Memory B cell (primary cell): ENCODE results near the gene SUMO3.
"Not testable (repeated sequence)": the region's sequence is repeated elsewhere in the genome, so short reads cannot be mapped to it uniquely, and the experiment has no call there.

Experiments used
- ATAC-seq: fragments of 150-1000 bp; cut with Tn5 transposase; 2 replicates; pipeline ENCODE4 v1.10.0; 2021; ENCODE audit warnings: low read depth, mild to moderate bottlenecking, moderate library complexity
- DNase-seq, 2 donors: peaks; one replicate each; pipeline ENCODE4 v3.0.0; 2022; ENCODE audit warnings: low spot score in 2 of 2
- H3K27ac Mint-ChIP-seq: one replicate; pipeline ENCODE4 v1.8.0; 2022; ENCODE audit warnings: mild to moderate bottlenecking, moderate library complexity, mixed read lengths
- H3K27me3 Mint-ChIP-seq: one replicate; pipeline ENCODE4 v1.8.0; 2022; ENCODE audit warnings: mixed read lengths
- H3K36me3 Mint-ChIP-seq: one replicate; pipeline ENCODE4 v1.8.0; 2022; ENCODE audit warnings: mild to moderate bottlenecking, mixed read lengths
- H3K4me1 Mint-ChIP-seq: one replicate; pipeline ENCODE4 v1.8.0; 2022; ENCODE audit warnings: mixed read lengths
- H3K4me3 Mint-ChIP-seq: one replicate; pipeline ENCODE4 v1.8.0; 2022; ENCODE audit warnings: mild to moderate bottlenecking, moderate library complexity, mixed read lengths
- H3K9me3 Mint-ChIP-seq: one replicate; pipeline ENCODE4 v1.8.0; 2022; ENCODE audit warnings: mixed read lengths

The SUMO3 gene

GRCh38 chr21:44840771-44841170 lies 22.9 kb upstream of the SUMO3 start:
- H3K4me3 Mint-ChIP-seq: no peak overlapping the region
- no peaks in the 10 kb centered on the region for H3K9me3 Mint-ChIP-seq
- no peaks in the 10 kb centered on the region for H3K4me1 Mint-ChIP-seq
- DNase-seq (no peak), ATAC-seq (no peak)
- peaks cover 17% of the 10 kb centered on the region for H3K27me3 Mint-ChIP-seq
- H3K36me3 Mint-ChIP-seq: no peaks in the 10 kb centered on the region
- no peak overlapping the region for H3K27ac Mint-ChIP-seq

- Mint-ChIP-seq H3K27me3 (peaks cover 14% of the 10 kb centered on the region), H3K9me3 (no peaks in the 10 kb centered on the region), H3K27ac (no peak overlapping the region), H3K4me1 (no peaks in the 10 kb centered on the region), H3K36me3 (no peaks in the 10 kb centered on the region), H3K4me3 (no peak overlapping the region)
- DNase-seq: no peak
- no peak for ATAC-seq
These were observed 21.1 kb upstream of the SUMO3 start for GRCh38 chr21:44838951-44839350.

DNA sequence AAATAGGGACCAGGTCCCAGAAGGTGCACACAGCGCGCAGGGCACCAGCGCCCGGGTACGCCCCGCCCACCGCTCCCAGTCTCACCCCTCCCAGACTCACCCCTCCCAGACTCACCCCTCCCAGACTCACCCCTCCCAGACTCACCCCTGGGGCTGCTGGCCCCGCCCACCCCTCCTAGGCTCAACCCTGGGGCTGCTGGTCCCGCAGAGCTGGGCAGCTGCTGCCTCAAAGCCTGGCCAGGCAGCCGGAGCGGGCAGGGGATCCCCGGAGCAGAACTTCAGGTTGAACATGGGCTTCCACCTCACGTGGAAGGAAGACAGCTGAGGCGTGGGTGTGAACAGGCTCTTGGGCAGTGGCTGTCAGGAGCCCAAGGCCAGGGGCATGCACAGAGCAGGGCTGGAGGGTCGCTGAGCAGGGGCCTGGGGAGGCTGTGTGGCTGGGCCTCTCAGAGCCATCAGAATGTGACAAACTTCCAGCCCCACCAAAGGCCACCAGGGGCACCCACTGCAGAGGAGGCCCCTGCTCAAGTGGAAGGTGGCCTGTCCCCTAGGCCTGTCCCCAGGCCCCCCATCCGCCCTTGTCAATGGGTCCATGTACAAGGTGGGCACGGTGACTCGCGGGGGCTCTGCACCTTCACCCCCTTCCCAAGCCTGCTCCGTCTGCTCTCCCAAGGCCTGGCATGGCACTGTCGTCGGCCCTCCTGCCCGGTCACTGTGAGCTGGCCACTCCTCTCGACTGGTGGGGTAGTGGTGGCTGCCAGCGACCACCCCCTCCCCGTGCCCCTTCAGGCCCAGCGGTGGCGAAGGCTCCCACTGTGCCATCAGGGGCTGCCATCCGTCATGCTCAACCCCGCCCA lies 20.4 kb upstream of the SUMO3 start:
- ATAC-seq: no peak
- H3K27ac Mint-ChIP-seq: no peak overlapping the region
- no peak for DNase-seq
- H3K9me3 Mint-ChIP-seq: no peaks in the 10 kb centered on the region
- peaks cover 14% of the 10 kb centered on the region for H3K27me3 Mint-ChIP-seq
- H3K4me3 Mint-ChIP-seq: no peak overlapping the region
- H3K36me3 Mint-ChIP-seq: no peaks in the 10 kb centered on the region
- no peaks in the 10 kb centered on the region for H3K4me1 Mint-ChIP-seq

DNA sequence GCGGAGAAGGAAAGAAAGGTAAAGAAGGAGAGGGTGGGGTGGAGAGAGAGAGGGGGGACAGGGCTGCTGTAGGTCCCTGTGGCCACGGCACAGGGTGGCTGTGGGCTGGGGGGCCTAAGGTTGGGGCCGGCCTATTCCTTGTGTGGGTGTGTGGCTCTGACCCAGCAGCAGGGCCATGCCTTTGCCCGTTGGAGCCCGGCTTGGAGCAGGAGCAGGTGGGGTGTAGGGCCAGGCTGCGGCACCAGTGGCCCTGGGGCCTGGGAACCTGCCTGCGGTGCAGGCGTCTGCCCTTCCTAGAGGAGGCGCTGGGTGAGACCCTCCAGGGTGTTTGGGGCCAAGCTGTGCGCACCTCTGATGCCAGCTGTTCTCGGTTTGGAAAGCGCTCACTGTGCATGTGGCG lies 19.7 kb upstream of the SUMO3 start:
- H3K9me3 Mint-ChIP-seq: no peaks in the 10 kb centered on the region
- H3K4me3 Mint-ChIP-seq: no peak overlapping the region
- DNase-seq (no peak), ATAC-seq (no peak)
- peaks cover 13% of the 10 kb centered on the region for H3K27me3 Mint-ChIP-seq
- H3K36me3 Mint-ChIP-seq: no peaks in the 10 kb centered on the region
- no peaks in the 10 kb centered on the region for H3K4me1 Mint-ChIP-seq
- H3K27ac Mint-ChIP-seq: no peak overlapping the region

- H3K9me3 Mint-ChIP-seq: no peaks in the 10 kb centered on the region
- no peak overlapping the region for H3K4me3 Mint-ChIP-seq
- ATAC-seq (no peak), DNase-seq (no peak)
- no peaks in the 10 kb centered on the region for H3K36me3 Mint-ChIP-seq
- H3K27ac Mint-ChIP-seq: no peak overlapping the region
- H3K4me1 Mint-ChIP-seq: no peaks in the 10 kb centered on the region
- H3K27me3 Mint-ChIP-seq: peaks cover 12% of the 10 kb centered on the region
These were observed 19.0 kb upstream of the SUMO3 start for GRCh38 chr21:44836666-44837471.

DNA sequence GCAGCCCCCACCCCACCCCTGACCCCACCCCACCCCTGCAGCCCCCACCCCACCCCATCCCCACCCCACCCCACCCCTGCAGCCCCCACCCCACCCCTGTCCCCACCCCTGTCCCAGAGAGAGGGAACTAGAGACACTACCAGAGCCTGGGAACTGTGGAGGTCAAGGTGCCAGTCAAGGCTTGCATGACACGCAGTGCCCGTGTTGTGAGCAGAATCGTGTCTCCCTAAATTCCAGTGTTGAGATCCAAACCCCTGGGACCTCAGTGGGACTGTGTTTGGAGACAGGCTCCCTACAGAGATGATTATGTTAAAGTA lies 18.4 kb upstream of the SUMO3 start:
- H3K27me3 Mint-ChIP-seq: peaks cover 10% of the 10 kb centered on the region
- ATAC-seq (no peak), DNase-seq (no peak)
- no peak overlapping the region for H3K27ac Mint-ChIP-seq
- peaks cover 1% of the 10 kb centered on the region for H3K4me1 Mint-ChIP-seq
- no peak overlapping the region for H3K4me3 Mint-ChIP-seq
- no peaks in the 10 kb centered on the region for H3K36me3 Mint-ChIP-seq
- no peaks in the 10 kb centered on the region for H3K9me3 Mint-ChIP-seq

DNA sequence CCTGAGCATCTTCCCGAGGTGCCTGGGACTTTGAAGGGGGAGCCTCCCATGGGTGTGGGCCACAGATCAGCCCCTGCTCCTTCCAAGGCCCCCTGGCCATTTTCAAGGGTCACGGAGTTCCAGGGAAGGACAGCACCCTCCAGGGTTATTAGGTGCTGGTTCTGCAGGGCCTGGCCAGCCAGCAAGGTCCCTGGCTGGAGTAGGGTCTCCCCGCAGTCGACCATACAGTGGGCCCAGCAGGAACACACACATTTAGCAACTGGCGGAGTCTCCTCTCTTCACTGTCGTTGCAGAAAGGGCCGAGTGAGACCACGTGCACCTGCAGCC lies 17.7 kb upstream of the SUMO3 start:
- H3K9me3 Mint-ChIP-seq: no peaks in the 10 kb centered on the region
- no peak for DNase-seq

GRCh38 chr21:44834951-44835646 lies 17.2 kb upstream of the SUMO3 start:
- ATAC-seq (no peak), DNase-seq (no peak)
- no peak overlapping the region for H3K4me3 Mint-ChIP-seq
- H3K27me3 Mint-ChIP-seq: peaks cover 10% of the 10 kb centered on the region
- H3K4me1 Mint-ChIP-seq: peaks cover 5% of the 10 kb centered on the region
- H3K36me3 Mint-ChIP-seq: no peaks in the 10 kb centered on the region
- no peak overlapping the region for H3K27ac Mint-ChIP-seq
- H3K9me3 Mint-ChIP-seq: no peaks in the 10 kb centered on the region

More for the DNA sequence above, 17.7 kb upstream of the SUMO3 start:
- Mint-ChIP-seq H3K4me1 (peaks cover 5% of the 10 kb centered on the region), H3K27me3 (peaks cover 10% of the 10 kb centered on the region), H3K27ac (no peak overlapping the region), H3K4me3 (no peak overlapping the region), H3K36me3 (no peaks in the 10 kb centered on the region)
- ATAC-seq: no peak

GRCh38 chr21:44834231-44834950 lies 16.5 kb upstream of the SUMO3 start:
- ATAC-seq (no peak), DNase-seq (no peak)
- Mint-ChIP-seq H3K36me3 (no peaks in the 10 kb centered on the region), H3K27ac (no peak overlapping the region), H3K4me1 (peaks cover 5% of the 10 kb centered on the region), H3K4me3 (no peak overlapping the region), H3K27me3 (peaks cover 8% of the 10 kb centered on the region), H3K9me3 (no peaks in the 10 kb centered on the region)

GRCh38 chr21:44833663-44834062 lies 15.8 kb upstream of the SUMO3 start:
- Mint-ChIP-seq H3K4me3 (no peak overlapping the region), H3K9me3 (peaks cover 2% of the 10 kb centered on the region), H3K36me3 (no peaks in the 10 kb centered on the region), H3K27me3 (peaks cover 5% of the 10 kb centered on the region), H3K27ac (no peak overlapping the region), H3K4me1 (peaks cover 5% of the 10 kb centered on the region)
- ATAC-seq: no peak
- no peak for DNase-seq

- not testable (repeated sequence) for DNase-seq, H3K9me3 Mint-ChIP-seq, H3K27me3 Mint-ChIP-seq, H3K4me3 Mint-ChIP-seq, ATAC-seq, H3K36me3 Mint-ChIP-seq, H3K4me1 Mint-ChIP-seq, H3K27ac Mint-ChIP-seq
These were observed 14.8 kb upstream of the SUMO3 start for GRCh38 chr21:44832516-44833255.

- Mint-ChIP-seq H3K4me1 (peaks cover 5% of the 10 kb centered on the region), H3K27ac (peak overlapping the region; percentile 29), H3K4me3 (peak overlapping the region; percentile 18), H3K9me3 (peaks cover 15% of the 10 kb centered on the region), H3K27me3 (peaks cover 3% of the 10 kb centered on the region), H3K36me3 (peaks cover 5% of the 10 kb centered on the region)
- peak; percentile 34 for ATAC-seq
- DNase-seq: no peak
These were observed 13.5 kb upstream of the SUMO3 start for GRCh38 chr21:44831227-44831860.

DNA sequence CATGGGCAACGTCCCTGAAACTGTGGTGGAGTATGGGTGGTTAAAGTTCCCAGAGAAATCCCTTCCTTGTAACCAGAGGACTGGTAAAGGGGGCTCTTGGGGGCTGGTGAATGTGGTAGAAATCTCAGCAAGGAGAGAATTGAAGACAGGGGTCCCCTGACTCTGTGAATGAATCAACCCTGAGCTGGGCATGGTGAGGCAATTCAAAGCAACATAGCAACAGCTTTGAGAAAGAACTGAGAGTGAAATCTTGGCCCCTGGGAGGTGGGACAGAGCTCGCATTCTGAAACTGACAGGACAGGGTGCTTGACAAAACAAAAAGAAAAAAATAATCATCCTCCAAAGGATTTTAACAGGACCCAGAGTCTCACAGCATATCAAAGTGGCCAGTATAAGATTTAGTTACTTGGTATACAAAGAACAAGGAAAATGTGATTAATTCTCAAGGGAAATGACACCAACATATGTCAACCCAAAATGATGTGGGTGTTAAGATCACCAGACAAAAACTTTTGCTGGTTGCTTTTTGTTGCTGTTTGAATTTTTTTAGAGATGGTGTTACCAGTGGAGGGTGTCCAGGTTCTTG lies 11.7 kb upstream of the SUMO3 start:
- no peak overlapping the region for H3K27ac Mint-ChIP-seq

More for the DNA sequence above, 11.7 kb upstream of the SUMO3 start:
- ATAC-seq (no peak), DNase-seq (no peak)
- peaks cover 5% of the 10 kb centered on the region for H3K36me3 Mint-ChIP-seq
- peaks cover 3% of the 10 kb centered on the region for H3K27me3 Mint-ChIP-seq
- H3K4me1 Mint-ChIP-seq: peaks cover 5% of the 10 kb centered on the region
- H3K9me3 Mint-ChIP-seq: peaks cover 15% of the 10 kb centered on the region
- H3K4me3 Mint-ChIP-seq: no peak overlapping the region
